Activated CD4-positive, alpha-beta T cell treated with anti-CD3 and anti-CD28 coated beads, Interleukin-10, Interleukin-2, amounts not matched to agents 100 ng/mL and 50 ng/mL, durations not matched to agents 16 hours and 8 hours (primary cell): ENCODE data around the gene SEC22C.
A peak's percentile ranks its signal among the peaks of the same experiment; 100 is the strongest.
"Not testable (repeated sequence)": the region's sequence is repeated elsewhere in the genome, so short reads cannot be mapped to it uniquely, and the experiment has no call there.

Experiments used
- DNase-seq: peaks from one replicate; pipeline ENCODE4 v3.0.0-alpha.2; 2020

The SEC22C gene, protein sequence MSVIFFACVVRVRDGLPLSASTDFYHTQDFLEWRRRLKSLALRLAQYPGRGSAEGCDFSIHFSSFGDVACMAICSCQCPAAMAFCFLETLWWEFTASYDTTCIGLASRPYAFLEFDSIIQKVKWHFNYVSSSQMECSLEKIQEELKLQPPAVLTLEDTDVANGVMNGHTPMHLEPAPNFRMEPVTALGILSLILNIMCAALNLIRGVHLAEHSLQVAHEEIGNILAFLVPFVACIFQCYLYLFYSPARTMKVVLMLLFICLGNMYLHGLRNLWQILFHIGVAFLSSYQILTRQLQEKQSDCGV

DNA sequence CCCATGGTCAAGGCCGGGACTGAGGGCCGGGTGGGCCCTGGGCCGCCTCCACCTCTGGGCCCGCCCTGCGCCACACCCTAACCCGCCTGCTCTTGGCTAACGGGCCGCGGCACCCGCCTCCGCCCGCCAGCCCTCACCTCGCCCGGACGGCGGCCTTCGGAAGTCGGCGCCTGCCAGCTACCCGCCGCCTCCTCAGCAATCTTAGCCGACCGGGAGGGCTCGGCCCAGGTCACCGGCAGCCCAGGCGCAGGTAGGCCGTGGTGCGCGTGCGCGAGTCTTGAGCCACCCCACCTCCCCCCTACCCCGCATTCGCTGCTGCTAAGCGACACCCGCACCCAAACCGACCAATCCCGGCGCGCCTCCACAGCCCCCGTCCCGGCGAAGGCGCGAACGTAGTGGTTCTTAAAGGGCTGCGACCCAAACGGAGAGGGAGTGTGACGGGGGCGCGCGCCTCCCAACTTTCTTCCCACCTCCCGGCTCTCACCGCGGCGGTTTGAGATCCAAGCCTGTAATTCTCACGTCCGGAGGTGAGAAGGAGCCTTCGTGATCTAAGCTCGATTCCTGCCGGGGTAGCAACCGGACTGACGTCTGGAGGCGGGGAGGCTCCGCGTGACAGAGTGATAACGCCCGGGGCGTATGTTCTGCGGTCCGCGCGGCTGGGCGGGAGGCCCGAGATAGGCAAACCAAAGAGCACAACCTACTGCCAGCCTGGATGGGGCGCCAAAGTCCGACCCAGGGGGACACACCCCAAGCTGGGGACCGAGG lies at the start of gene SEC22C:
Gene SEC22C, minus strand, starts transcription at position 259 of the 765 bp plus-strand sequence. CDS start 12,921 bp downstream, outside the sequence.
- DNase-seq = peak; percentile 98

DNA sequence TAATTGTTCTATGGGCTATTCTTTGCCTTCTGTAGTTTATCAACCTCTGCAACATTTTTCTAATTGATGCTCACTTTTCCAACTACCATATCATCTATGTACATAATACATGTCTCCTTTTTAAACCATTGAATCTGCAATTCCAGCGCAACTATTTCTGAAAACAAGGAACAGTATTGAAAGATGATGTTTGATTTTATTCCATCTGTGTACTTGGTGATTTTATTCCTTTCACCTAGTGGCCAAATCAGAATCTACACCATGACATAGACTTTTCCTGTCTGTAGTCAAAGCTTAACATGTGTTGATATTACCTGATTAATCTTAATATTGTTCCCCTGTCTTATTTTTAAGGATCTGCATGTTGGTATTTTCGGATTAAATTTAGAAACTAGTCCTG lies 31.7 kb upstream of the SEC22C start:
- no peak for DNase-seq

DNA sequence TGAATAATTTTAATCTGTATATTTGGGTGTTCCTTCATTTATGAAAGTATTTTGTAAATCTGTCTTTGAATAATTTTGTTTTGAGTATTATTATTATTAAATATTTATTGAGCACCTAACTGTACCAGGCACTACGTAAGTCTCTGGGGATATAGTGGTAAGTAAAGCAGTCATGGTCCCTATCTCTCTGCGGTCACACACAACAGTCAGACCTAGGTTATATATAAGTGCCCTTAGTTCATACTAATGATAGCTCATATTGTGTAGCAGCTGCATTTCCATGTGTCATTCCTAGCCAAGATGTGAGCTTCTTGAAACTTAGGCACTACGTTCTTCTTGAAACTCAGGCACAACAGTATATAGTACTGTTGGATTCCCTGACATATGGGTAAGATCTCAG lies 31.2 kb upstream of the SEC22C start:
- no peak for DNase-seq

DNA sequence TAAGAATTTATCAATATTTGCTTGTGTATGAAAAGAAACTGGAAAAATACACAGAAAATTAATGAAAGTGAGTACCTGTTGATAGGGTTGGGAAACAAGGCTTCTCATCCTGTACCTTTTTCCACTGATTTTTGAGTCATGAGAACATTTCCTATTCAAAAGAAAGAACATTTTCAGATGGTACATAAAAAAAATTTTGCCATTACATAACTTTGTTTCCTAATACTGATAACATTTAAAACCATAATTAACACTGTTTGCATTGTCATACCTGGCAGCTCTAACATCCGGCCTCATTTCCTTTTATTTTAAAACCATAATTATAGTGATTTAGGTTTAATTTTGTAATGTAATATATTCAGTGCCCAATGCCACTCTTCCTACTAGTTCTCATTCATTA lies 30.4 kb upstream of the SEC22C start:
- no peak for DNase-seq

DNA sequence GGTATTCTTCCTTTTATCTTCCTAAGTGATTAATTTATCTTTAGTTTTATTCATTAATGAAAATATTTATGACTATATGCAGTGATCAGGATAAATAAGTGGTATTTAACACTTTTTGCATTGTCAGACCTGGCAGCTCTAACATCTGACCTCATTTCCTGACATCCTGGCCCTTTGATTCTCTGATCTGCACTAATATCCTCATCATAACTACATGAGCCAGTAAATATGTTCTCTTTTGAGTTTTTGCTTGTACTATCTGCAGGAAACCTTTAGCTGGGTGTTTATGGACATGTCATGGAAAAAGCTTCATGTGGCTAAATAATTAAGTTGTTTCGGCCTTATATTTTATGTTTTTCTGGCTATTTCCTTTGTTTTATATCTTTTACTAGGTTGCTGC lies 29.2 kb upstream of the SEC22C start:
- no peak for DNase-seq

DNA sequence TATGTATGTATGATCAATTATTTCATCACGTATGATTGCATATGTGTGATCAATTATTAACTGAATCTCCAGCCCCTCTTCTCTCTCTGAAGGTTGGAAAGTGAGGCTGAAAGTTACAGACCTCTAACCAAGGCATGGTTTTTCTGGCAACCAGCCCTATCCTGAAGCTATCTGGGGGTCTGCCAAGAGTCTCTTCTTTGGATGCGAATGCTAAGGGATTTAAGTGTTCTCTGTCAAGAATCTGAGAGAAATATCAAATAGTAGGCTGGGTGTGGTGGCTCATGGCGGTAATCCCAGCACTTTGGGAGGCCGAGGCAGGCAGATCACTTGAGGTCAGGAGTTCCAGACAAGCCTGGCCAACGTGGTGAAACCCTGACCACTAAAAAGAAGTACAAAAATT lies 26.8 kb upstream of the SEC22C start:
- DNase-seq = no peak

DNA sequence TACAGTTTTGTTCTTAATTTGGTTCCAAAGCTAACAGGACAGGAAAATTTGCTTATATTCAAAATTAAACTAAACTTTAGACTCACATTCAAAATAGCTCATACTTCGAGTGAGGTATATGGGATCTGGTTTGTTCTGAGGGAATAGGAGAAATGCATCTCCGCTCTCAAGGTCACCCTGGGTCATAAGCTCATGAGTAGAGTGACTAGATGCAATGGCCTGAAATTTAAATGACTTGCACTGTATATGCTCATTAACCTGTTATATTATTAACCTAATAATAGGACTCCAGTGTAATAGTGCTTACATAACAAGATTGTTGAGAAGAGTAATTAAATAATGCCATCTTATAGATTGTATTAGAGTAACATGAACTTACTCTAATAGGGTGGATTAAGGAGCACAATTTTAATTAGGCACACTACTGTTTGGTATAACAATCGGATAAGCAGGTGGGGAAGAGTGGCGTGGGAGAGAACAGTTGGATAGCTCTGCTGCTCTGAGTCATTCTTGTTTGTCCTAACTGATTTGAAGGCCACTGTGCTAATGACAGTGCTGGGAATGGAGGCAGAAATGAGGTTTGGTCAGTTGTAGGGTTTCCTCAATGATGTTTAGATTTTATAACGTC lies 23.9 kb upstream of the SEC22C start:
- no peak for DNase-seq

DNA sequence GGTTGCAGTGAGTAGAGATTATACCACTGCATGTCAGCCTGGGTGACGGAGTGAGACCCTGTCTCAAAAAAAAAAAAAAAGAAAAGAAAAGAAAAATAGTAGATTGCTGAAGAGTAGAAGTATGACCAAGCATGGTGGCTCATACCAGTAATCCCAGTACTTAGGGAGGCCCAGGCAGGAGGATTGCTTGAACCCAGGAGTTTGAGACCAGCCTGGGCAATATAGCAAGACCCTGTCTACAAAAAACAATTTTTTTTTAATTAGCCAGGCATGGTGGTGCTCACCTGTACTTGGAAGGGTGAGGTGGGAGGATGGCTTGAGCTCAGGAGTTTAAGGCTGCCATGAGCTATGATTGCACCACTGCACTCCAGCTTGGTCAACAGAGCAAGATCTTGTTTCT lies 21.2 kb upstream of the SEC22C start:
- DNase-seq = no peak

DNA sequence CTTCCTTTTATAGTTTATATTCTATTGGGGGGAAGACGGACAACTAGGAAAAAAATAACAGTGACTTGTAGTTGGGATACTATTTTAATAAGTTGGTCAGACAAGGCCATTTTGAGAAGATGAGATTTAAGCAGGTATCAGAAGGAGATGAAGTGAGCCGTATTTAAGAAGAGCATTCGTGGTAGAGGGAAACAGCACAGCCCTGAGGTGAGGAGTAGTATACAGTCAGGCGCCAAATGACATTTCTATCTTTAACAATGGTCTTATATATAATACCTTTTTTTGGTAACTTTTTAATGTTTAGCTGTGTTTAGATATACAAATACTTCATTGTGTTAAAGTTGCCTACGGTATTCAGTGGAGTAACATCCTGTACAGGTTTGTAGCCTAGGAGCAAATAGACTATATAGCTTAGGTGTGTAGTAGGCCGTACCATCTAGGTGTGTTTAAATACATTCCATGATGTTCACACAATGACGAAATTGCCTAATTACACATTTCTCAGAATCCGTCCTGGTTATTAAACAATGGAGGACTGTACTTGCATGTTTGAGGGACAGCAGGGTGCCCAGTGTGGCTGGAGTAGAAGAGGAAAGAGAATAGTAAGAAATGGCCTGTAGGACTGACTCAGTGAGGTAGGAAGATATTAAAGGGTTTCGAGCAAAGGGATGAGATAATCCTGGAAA lies 20.3 kb upstream of the SEC22C start:
- no peak for DNase-seq

DNA sequence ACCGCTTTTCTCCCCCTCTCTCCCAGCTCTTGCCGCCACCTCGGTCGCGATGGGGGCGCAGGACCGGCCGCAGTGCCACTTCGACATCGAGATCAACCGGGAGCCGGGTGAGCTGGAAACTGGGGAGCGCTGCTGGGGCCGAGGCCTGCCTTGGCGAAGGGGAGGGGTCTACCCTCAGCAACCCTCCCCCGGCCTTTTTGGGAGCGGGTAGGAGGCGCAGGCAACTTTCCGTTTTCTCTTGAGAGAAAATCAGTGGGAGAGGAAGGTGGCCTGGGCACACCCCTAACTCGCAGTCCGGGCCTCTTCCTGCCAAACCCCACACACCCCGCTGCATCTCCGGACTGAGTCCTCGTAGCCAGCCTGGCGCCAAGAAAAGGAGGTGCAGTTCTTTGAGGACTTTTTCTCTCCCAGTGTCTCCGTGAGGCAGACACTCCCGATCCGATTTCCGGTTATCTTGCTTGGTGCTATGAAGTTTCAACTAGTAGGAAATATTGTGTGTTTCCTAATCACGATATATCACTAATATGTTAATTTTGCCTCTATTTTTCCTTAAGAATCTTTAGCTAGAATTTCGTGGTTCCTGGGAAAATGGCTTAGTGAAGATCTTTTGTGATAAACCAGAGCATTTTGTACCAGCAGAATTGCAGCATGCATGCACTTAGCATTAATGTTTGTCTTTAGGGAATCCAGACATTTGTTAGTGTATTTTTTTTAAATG lies 19.4 kb upstream of the SEC22C start:
- DNase-seq = peak; percentile 81

DNA sequence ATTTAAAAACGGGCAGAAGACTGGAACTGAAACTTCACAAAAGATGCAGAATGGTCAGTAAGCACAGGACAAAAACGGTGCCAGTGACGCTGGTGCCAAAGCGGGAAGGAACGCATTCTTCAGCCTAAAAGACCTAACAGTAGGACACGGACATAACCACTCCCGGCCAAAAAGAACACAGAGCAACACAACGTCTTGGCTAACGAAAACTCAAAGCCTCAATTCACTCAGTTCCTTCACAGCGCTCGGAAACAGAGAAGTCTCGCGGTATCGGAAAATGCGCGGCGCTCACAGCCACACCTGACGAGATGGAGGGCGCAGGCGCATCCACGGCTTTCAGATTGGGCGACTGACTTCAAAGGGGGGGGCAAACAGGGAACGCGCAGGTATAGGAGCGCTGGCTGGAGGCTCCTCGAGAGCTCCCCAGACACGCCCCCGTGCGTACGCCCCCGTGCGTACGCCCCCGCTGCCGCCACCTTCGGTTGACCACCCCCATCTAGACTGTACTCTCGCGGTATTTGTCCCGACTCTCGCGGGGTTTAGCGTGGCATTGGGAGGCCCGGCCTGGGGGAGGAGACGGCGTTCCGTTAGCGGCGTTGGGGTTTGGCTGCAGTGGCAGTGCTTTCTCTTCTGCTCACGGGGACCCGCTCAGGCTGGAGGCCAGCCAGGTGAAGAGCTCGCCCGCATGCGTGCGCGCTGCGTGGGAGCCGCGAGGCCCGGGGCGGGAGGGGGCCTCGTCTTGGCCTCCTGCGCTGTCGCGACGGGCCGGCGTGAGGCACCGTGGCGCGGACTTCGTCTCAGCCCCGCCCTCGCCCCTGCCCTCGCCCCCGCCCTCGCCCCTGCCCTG lies 18.6 kb upstream of the SEC22C start, which contains the start of gene NKTR:
Gene NKTR, plus strand, starts transcription at position 576 of the 847 bp plus-strand sequence. CDS start 321 bp downstream, outside the sequence.
- DNase-seq = peak; percentile 100

DNA sequence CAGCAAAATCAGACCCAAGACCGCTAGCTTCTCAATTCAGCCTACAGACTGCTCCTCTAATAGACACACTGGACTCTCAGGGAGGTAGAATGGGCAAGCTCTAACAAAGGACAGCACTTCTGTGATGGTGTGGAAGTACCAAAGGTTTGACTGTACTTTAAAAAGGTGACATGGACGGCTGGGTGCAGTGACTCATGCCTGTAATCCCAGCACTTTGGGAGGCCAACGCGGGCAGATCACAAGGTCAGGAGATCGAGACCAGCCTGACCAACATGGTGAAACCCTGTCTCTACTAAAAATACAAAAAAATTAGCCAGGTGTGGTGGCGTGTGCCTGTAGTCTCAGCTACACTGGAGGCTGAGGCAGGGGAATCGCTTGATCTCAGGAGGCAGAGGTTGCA lies 15.3 kb upstream of the SEC22C start:
- DNase-seq = not testable (repeated sequence)

DNA sequence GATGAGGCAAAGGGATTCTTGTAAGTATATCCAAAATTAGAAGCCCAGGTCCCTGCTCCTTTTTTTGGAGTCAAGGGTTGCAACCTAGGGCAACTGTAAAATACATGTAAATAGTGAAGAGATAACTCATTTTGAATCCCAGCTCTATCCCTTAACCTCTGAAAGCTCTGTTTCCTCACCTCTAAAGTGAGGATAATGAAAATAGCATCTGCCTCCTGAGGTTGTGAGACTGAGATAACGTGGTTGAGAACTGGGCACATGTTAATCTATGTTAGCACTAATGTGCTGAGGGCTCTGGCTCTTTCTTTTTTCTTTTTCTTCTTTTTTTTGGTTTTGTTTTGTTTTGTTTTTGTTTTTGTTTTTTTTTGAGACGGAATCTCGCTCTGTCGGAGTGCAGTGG lies 13.9 kb upstream of the SEC22C start:
- DNase-seq = no peak

DNA sequence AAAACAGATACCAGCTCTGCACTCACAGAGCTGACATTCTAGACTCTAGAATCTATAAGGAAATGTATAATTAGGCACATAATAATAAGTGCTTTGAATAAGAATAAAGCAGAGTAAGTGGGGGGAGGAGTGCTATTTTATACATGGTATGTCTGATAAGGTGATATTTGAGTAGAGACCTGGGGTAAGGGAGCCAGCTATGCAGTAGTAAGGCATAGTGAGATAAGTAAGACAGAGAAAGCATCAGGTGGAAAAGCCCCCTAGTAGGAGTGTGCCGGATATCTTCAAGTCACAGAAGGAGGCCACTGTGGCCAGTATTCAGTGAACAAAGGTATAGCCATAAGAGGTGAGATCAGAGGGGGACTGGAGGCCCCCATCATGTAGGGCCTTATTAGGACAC lies 11.9 kb upstream of the SEC22C start:
- no peak for DNase-seq

DNA sequence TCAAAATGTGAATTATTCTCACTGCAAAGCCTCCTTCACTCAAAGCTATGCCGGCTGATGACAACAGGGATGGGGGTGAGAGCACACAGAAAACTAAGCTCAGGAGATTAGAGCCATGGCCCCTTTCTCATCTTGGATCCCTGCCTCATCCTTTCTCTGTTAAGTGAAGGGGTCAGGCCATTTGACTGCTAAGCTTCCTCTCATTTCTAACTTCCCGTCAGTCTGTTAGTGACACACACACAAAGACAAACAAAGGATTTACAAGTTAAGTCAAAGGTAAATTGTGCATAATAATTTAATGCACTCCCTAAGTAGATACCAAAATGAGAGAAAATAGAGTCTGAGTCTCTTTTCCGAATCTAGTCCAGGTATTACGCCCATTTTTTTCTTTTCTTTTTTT lies 10.0 kb upstream of the SEC22C start:
- no peak for DNase-seq

DNA sequence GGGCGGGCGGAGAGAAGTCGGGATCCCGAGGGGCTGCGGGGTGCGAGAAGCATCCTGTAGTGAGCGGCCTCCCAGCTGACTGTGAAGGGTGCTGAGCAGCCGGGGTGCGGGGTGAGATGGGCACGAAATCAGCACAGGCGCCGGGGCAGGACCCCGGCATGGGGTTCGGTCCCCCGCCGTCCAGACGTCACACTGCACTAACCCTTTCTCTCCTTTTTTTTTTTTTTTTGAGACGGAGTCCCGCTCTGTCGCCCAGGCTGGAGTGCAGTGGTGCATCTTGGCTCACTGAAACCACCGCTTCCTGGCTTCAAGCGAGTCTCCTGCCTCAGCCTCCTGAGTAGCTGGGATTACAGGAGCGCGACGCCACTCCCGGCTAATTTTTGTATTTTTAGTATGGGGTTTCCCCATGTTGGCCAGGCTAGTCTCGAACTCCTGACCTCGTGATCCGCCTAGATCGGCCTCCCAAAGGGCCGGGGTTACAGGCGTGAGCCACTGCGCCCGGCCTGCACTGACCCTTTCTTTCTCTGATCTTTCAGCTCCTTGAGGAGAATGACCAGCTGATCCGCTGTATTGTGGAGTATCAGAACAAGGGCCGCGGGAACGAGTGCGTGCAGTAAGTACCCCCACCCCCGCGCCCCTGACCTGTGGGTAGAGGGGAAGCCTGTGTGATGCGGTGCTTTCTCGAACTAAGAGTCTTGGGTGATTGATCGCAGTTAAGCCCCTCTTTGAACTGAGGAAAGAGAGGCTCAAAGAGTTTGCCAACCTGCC lies 9.4 kb upstream of the SEC22C start:
- DNase-seq = no peak

DNA sequence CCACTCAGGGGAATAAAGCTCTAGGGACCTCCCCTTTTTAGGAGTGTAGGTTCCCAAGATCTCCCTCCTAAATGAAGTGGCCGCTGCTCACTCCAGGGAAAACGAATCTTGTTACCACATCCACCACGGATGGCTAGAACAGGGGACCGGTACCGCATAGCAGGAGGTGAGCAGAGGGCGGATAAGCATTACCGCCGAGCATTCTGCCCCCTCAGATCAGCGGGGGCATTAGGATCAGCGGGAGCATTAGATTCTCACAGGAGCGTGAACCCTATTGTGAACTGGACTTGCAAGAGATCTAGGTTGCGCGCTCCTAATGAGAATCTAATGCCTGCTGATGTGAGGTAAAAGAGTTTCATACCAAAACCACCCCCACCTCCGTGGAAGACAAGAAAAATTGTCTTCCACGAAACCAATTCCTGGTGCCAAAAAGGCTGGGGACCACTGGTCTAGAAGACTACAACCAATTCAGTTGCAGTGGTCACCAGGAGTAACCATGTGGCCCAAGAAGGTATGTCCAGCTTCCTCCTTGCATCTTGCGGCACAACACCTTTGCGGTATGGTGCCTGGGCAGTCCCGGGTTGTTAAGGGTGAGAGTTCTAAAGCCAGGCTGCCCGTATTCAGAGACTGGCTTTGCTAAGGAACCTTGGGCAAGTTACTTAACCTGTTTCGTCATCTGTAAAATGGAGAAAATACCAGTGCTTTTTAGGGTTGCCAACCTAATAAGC lies 7.8 kb upstream of the SEC22C start:
- no peak for DNase-seq

DNA sequence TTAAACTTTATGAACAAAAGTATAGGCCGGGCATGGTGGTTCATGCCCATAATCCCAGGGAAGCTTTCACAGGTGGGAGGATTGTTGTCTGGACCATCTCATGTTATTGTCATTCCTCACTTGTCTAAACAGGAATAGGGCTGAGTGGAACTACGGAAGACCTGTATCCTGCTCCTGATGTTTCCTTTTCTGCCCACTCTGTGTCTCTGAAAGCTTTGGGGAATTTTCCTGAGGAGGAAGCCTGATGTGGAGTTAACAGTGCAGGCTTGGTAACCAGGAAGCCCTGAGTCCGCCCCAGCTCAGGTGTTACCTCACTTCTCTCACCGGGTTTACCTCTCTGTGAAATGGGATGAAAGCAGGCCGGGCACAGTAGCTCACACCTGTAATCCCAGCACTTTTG lies 6.9 kb upstream of the SEC22C start:
- no peak for DNase-seq

DNA sequence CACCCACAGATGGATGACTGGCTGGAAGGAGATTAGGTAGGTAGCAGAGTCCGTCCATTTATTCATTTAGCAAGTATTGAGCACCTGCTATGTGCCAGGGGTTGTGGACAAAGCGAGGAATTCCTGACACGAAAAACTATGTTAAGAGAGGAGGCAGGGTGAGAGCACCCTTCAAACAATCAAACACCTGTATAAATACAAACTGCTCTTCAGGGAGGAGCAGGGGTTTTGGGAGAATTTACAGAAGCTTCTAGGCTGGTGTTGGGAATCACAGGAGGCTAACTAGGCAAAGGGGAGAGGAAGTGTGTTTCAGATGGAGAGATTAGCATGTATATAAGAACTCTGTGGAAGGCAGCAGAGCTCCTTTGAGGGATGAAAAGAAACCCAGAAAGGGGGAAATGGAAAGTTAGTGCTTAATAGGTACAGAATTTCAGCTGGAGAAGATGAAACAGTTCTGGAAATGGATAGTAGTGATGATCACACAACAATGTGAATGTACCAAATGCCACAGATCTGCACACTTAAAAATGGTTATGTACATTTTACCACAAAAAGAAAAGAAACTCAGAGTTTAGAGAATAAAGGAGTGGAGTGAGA lies 805 bp upstream of the SEC22C start:
- DNase-seq = no peak

DNA sequence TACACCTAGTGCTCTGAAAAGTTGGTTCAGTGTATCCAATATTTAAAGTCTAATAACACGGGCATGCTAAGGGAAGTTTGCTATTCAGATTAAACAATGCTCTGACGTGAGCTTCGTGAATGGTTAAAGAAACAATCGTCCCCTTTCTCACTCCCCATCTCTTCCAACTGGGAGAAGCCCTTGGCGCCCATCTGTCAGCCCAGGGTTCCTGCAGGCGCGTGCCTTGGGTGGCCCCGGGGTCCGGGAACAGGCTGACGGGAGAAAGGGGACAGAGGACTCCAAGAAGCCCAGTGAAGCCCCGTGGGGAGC lies 413 bp downstream of the SEC22C start:
- DNase-seq = no peak
